Muscle layer of duodenum (tissue), 2 donors: Measurements from ENCODE around the gene NLGN4Y.

ENCODE experiments used
- H3K27ac ChIP-seq: one replicate; pipeline ENCODE4 v1.7.0; 2013; ENCODE audit warnings: mild to moderate bottlenecking, low read length
- H3K27me3 ChIP-seq: one replicate; pipeline ENCODE4 v1.7.0; 2013; ENCODE audit warnings: low read depth, mild to moderate bottlenecking, control low read depth, low read length
- H3K36me3 ChIP-seq, 2 donors: one replicate each; pipeline ENCODE4 v1.7.0; 2013; ENCODE audit warnings: low read length in 2 of 2, control low read depth in 1 of 2, mild to moderate bottlenecking in 1 of 2; ENCODE audit not compliant: insufficient read depth in 2 of 2, control insufficient read depth in 1 of 2
- H3K4me1 ChIP-seq, 2 donors: one replicate each; pipeline ENCODE4 v1.7.0; 2013; ENCODE audit warnings: low read length in 2 of 2, mild to moderate bottlenecking in 2 of 2, control low read depth in 1 of 2, moderate library complexity in 1 of 2; ENCODE audit not compliant: insufficient read depth in 2 of 2, control insufficient read depth in 1 of 2
- H3K4me3 ChIP-seq, 2 donors: one replicate each; pipeline ENCODE4 v1.7.0; 2013; ENCODE audit warnings: low read length in 2 of 2, low read depth in 1 of 2, mild to moderate bottlenecking in 1 of 2
- H3K9me3 ChIP-seq, 2 donors: one replicate each; pipeline ENCODE4 v1.7.0; 2013; ENCODE audit warnings: low read length in 2 of 2, control low read depth in 1 of 2, mild to moderate bottlenecking in 1 of 2; ENCODE audit not compliant: control insufficient read depth in 1 of 2
- donor health status: healthy.

Gene NLGN4Y

DNA sequence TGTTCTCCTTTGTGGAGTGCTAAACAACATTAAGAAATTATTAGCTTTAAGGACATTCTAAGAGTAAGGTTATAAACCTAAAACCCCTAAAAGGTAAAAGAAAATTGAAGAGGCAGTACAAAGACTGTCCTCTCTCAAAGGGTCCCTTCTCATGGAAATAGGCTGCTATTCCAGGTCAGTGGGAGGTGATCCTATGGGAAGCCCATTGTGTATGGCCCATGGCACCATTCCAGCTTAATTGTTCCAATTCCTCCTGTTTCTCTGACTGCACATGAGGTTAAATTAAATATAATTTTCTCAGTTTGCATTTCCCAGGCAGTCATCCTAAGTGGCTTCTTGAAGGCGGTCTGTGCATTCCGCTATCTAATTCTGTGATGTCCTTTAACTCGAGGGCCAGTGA is 57.0 kb downstream of the NLGN4Y start:
- H3K27ac ChIP-seq = no peak overlapping the region
- H3K36me3 ChIP-seq = no peaks in the 10 kb centered on the region
- no peaks in the 10 kb centered on the region for H3K27me3 ChIP-seq
- no peak overlapping the region for H3K4me3 ChIP-seq
- H3K4me1 ChIP-seq = no peaks in the 10 kb centered on the region
- H3K9me3 ChIP-seq = no peaks in the 10 kb centered on the region

- H3K27ac ChIP-seq = no peak overlapping the region
- H3K27me3 ChIP-seq = no peaks in the 10 kb centered on the region
- H3K36me3 ChIP-seq = no peaks in the 10 kb centered on the region
- H3K4me1 ChIP-seq = peaks cover 0 to 3% of the 10 kb centered on the region in 2 donors
- no peak overlapping the region for H3K4me3 ChIP-seq
- no peaks in the 10 kb centered on the region for H3K9me3 ChIP-seq
Observed at GRCh38 chrY:14586725-14587124, 62.4 kb downstream of the NLGN4Y start.

- no peaks in the 10 kb centered on the region for H3K9me3 ChIP-seq
- no peaks in the 10 kb centered on the region for H3K36me3 ChIP-seq
- no peak overlapping the region for H3K4me3 ChIP-seq
- no peak overlapping the region for H3K27ac ChIP-seq
- no peaks in the 10 kb centered on the region for H3K4me1 ChIP-seq
- no peaks in the 10 kb centered on the region for H3K27me3 ChIP-seq
Observed at GRCh38 chrY:14601372-14601771, 77.0 kb downstream of the NLGN4Y start.

GRCh38 chrY:14617625-14618024 is 93.3 kb downstream of the NLGN4Y start:
- H3K4me1 ChIP-seq = no peaks in the 10 kb centered on the region
- no peaks in the 10 kb centered on the region for H3K9me3 ChIP-seq
- H3K36me3 ChIP-seq = no peaks in the 10 kb centered on the region
- no peaks in the 10 kb centered on the region for H3K27me3 ChIP-seq
- H3K4me3 ChIP-seq = no peak overlapping the region
- H3K27ac ChIP-seq = no peak overlapping the region

DNA sequence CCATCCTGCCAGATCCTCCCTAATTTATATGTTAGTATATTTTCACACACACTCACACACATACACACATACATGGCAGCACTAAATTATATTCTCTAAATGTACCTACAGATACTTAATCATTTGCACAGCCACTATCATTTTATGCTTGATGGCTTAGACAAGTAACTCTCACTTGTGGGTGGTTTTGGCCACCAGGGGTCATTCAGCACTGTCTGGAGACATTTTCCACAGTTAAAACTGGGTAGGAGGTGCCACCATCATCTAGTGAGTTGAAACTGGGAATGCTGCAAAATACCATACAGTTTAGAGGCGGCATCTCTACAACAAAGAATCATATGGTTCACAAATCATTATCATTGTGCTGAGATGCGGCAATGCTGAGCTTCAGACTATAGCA is 94.2 kb downstream of the NLGN4Y start:
- no peak overlapping the region for H3K4me3 ChIP-seq
- H3K27ac ChIP-seq = no peak overlapping the region
- H3K36me3 ChIP-seq = no peaks in the 10 kb centered on the region
- H3K9me3 ChIP-seq = no peaks in the 10 kb centered on the region
- H3K27me3 ChIP-seq = no peaks in the 10 kb centered on the region
- H3K4me1 ChIP-seq = no peaks in the 10 kb centered on the region

DNA sequence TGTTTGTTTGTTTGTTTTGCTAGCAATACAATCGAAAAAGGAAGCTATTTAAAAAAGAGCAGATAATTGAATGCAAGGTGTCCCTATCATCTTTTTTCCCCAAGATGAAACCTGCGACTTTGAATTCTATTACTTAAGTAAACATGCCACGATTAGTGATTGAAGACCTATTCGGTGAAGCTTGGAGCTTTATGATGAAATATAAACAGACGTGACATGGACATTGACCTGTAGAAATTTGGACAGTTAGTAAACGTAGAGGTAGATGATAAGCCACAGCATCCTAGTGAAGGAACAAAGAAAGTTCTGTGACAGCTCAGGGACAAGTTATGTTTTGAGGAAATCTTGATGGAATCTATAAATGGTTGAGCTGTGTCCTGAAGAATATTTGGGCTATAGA is 103.9 kb downstream of the NLGN4Y start:
- Histone ChIP-seq H3K4me1 (no peaks in the 10 kb centered on the region), H3K36me3 (no peaks in the 10 kb centered on the region), H3K9me3 (no peaks in the 10 kb centered on the region), H3K4me3 (no peak overlapping the region), H3K27ac (no peak overlapping the region), H3K27me3 (no peaks in the 10 kb centered on the region)

DNA sequence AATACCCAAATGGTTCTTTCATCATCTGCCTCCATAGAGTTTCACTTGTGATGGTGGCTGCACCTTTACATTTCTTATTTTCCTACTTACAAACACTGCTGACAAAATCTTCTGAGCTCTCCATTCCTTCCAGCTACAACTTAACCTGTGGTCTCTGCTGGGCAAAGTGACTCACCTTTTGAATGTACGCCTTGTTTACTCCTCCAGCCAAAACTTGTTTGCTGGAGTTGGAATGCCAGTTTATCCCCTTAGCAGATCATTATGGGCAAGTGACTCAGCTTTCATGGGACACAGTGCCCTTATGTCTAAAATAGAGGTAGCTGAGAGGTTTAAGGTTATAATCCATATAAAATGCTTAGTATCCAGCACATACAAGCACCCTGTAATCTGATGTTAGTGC is 107.3 kb downstream of the NLGN4Y start:
- H3K4me1 ChIP-seq = no peaks in the 10 kb centered on the region
- no peaks in the 10 kb centered on the region for H3K9me3 ChIP-seq
- H3K4me3 ChIP-seq = no peak overlapping the region
- no peaks in the 10 kb centered on the region for H3K36me3 ChIP-seq
- no peak overlapping the region for H3K27ac ChIP-seq
- H3K27me3 ChIP-seq = no peaks in the 10 kb centered on the region

GRCh38 chrY:14633718-14634117 is 109.4 kb downstream of the NLGN4Y start:
- Histone ChIP-seq H3K27ac (no peak overlapping the region), H3K4me1 (no peaks in the 10 kb centered on the region), H3K9me3 (no peaks in the 10 kb centered on the region), H3K27me3 (no peaks in the 10 kb centered on the region), H3K4me3 (no peak overlapping the region), H3K36me3 (no peaks in the 10 kb centered on the region)

- Histone ChIP-seq H3K9me3 (no peaks in the 10 kb centered on the region), H3K27ac (no peak overlapping the region), H3K36me3 (no peaks in the 10 kb centered on the region), H3K27me3 (no peaks in the 10 kb centered on the region), H3K4me3 (no peak overlapping the region), H3K4me1 (no peaks in the 10 kb centered on the region)
Observed at GRCh38 chrY:14634954-14635353, 110.6 kb downstream of the NLGN4Y start.

DNA sequence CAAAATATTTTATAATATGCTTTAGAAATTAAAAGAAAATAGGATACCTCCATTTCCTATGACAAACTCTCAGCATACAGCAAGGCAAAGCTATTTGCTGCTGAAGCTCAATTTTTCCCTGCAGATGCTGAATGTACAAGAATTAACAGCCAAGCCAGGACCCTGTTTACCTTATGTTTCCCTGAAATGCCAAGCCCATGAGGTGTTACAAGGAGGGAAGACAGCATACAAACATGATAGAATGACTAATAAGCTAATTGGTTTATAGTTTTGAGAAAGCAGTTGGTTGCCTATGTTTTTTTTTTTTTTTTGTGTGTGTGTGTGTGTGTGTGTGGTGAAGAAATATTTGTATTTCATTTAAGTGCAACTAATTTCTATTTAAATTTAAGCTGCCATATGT is 113.2 kb downstream of the NLGN4Y start:
- H3K9me3 ChIP-seq = no peaks in the 10 kb centered on the region
- H3K4me3 ChIP-seq = no peak overlapping the region
- H3K36me3 ChIP-seq = no peaks in the 10 kb centered on the region
- no peaks in the 10 kb centered on the region for H3K27me3 ChIP-seq
- no peaks in the 10 kb centered on the region for H3K4me1 ChIP-seq
- no peak overlapping the region for H3K27ac ChIP-seq

- Histone ChIP-seq H3K36me3 (no peaks in the 10 kb centered on the region), H3K4me3 (no peak overlapping the region), H3K27me3 (no peaks in the 10 kb centered on the region), H3K9me3 (no peaks in the 10 kb centered on the region), H3K4me1 (no peaks in the 10 kb centered on the region), H3K27ac (no peak overlapping the region)
Observed at GRCh38 chrY:14641853-14642252, 117.5 kb downstream of the NLGN4Y start.

GRCh38 chrY:14644157-14644952 is 120.0 kb downstream of the NLGN4Y start:
- Histone ChIP-seq H3K4me3 (no peak overlapping the region), H3K36me3 (no peaks in the 10 kb centered on the region), H3K27me3 (no peaks in the 10 kb centered on the region), H3K4me1 (no peaks in the 10 kb centered on the region), H3K27ac (no peak overlapping the region), H3K9me3 (no peaks in the 10 kb centered on the region)
